Fibroblast of lung (primary cell): ENCODE measurements around the gene LOXHD1. TPM values are rescaled to one million over a fixed set of nuclear protein-coding genes. Genes with fewer than 3 reads are reported as not detected.

Experiments
- DNase-seq, 2 donors: peaks; one replicate each; pipeline versions ENCODE4 v3.0.0 to v3.0.0-alpha.2; 2010; ENCODE audit warnings: low read depth in 2 of 2
- H2AFZ ChIP-seq: 2 replicates; pipeline ENCODE4 v1.5.1; 2012; ENCODE audit warnings: low read length, control low read depth, inconsistent platforms
- H3K27ac ChIP-seq: 2 replicates; pipeline ENCODE4 v1.5.1; 2011; ENCODE audit warnings: low read length, control low read depth; ENCODE audit not compliant: insufficient read depth
- H3K27me3 ChIP-seq: 2 replicates; pipeline ENCODE4 v1.5.1; 2011; ENCODE audit warnings: mild to moderate bottlenecking, low read length; ENCODE audit not compliant: control insufficient read depth, insufficient read depth
- H3K36me3 ChIP-seq: 2 replicates; pipeline ENCODE4 v1.5.1; 2011; ENCODE audit warnings: low read length; ENCODE audit not compliant: control insufficient read depth, insufficient read depth
- H3K4me1 ChIP-seq: 2 replicates; pipeline ENCODE4 v1.5.1; 2011; ENCODE audit warnings: low read length; ENCODE audit not compliant: control insufficient read depth, insufficient read depth; ENCODE audit errors: extremely low read depth
- H3K4me2 ChIP-seq: 2 replicates; pipeline ENCODE4 v1.5.1; 2011; ENCODE audit warnings: low read length, control low read depth; ENCODE audit not compliant: insufficient read depth; ENCODE audit errors: extremely low read depth
- H3K4me3 ChIP-seq, 4 experiments: fragments of 200-600 bp in 1 of 4; sonication (generic) in 1 of 4; replicated peaks in 1 of 4; 2 replicates each; pipeline ENCODE4 v1.5.1; 2011 to 2016; ENCODE audit warnings: low read length in 4 of 4, low read depth in 3 of 4, mild to moderate bottlenecking in 3 of 4, control low read depth in 2 of 4, inconsistent platforms in 1 of 4, mixed read lengths in 1 of 4; ENCODE audit not compliant: insufficient read depth in 1 of 4; ENCODE audit errors: control extremely low read depth in 1 of 4
- H3K79me2 ChIP-seq: 2 replicates; pipeline ENCODE4 v1.5.1; 2012; ENCODE audit warnings: mild to moderate bottlenecking, low read length, inconsistent platforms; ENCODE audit not compliant: control insufficient read depth, insufficient read depth
- H3K9ac ChIP-seq: 2 replicates; pipeline ENCODE4 v1.5.1; 2011; ENCODE audit warnings: mild to moderate bottlenecking, low read length, control low read depth; ENCODE audit not compliant: insufficient read depth
- H3K9me3 ChIP-seq: 2 replicates; pipeline ENCODE4 v1.5.1; 2012; ENCODE audit warnings: low read depth, low read length; ENCODE audit not compliant: control insufficient read depth, insufficient read depth
- H4K20me1 ChIP-seq: 2 replicates; pipeline ENCODE4 v1.5.1; 2011; ENCODE audit warnings: low read length; ENCODE audit not compliant: control insufficient read depth, insufficient read depth; ENCODE audit errors: extremely low read depth
- CTCF ChIP-seq, 2 donors: IDR thresholded peaks in 1 of 2; conservative IDR thresholded peaks in 1 of 2; 1 replicate in 1 of 2; 2 replicates in 1 of 2; pipeline ENCODE4 v1.5.1; 2011 to 2012; ENCODE audit warnings: low read length in 2 of 2, control low read depth in 1 of 2, inconsistent platforms in 1 of 2, low read depth in 1 of 2, mild to moderate bottlenecking in 1 of 2
- EZH2 ChIP-seq: IDR thresholded peaks from 2 replicates; pipeline ENCODE4 v1.5.1; 2012; ENCODE audit warnings: low read length, control low read depth, mild to moderate bottlenecking; ENCODE audit errors: missing control alignments
- polyA plus RNA-seq, 2 donors: library from polyadenylated mRNA; depleted of rRNA in 1 of 2; stranded (reverse) in 1 of 2; unstranded in 1 of 2; fragments of >200 nt; gene quantifications; 2 replicates each; pipeline ENCODE4 v1.2.1, GENCODE V29; 2011 to 2012; ENCODE audit warnings: missing spikeins in 1 of 2
- total RNA-seq: library from RNA; depleted of rRNA; stranded (reverse); fragments of >200 nt; gene quantifications from 2 replicates; pipeline ENCODE4 v1.2.1, GENCODE V29; 2014

Gene LOXHD1
- total and polyA plus RNA-seq, 2 donors (not counting 1 experiment from before 2014, with no cell fraction given): not detected

- Histone ChIP-seq H3K9me3 (no peaks in the 10 kb centered on the region), H3K36me3 (no peaks in the 10 kb centered on the region), H3K27me3 (no peaks in the 10 kb centered on the region), H3K9ac (no peak overlapping the region), H3K4me1 (no peaks in the 10 kb centered on the region), H3K4me3 (no peak overlapping the region), H4K20me1 (no peaks in the 10 kb centered on the region), H2AFZ (no peak overlapping the region), H3K27ac (no peak overlapping the region), H3K79me2 (no peaks in the 10 kb centered on the region), H3K4me2 (no peak overlapping the region)
- TF ChIP-seq CTCF (conservative IDR thresholded peaks at IDR 0.05 in 1 of 2, IDR thresholded peaks at IDR 0.05 in 1 of 2; ENCODE audit: low read depth in 1 of 2, low read length in 2 of 2): no peak
- no peak for TF ChIP-seq EZH2
- no peak for DNase-seq
Measured at GRCh38 chr18:46587600-46587999, 69.4 kb downstream of the LOXHD1 start.

- H3K79me2 ChIP-seq: no peaks in the 10 kb centered on the region
- no peak overlapping the region for H3K4me2 ChIP-seq
- no peaks in the 10 kb centered on the region for H3K36me3 ChIP-seq
- H4K20me1 ChIP-seq: no peaks in the 10 kb centered on the region
- no peaks in the 10 kb centered on the region for H3K9me3 ChIP-seq
- H3K4me3 ChIP-seq: no peak overlapping the region
- no peak overlapping the region for H3K9ac ChIP-seq
- H2AFZ ChIP-seq: no peak overlapping the region
- TF ChIP-seq CTCF (conservative IDR thresholded peaks at IDR 0.05 in 1 of 2, IDR thresholded peaks at IDR 0.05 in 1 of 2; ENCODE audit: low read depth in 1 of 2, low read length in 2 of 2) (no peak), EZH2 (no peak)
- no peak overlapping the region for H3K27ac ChIP-seq
- DNase-seq: no peak
- no peaks in the 10 kb centered on the region for H3K27me3 ChIP-seq
- H3K4me1 ChIP-seq: no peaks in the 10 kb centered on the region
Measured at GRCh38 chr18:46583711-46584110, 73.3 kb downstream of the LOXHD1 start.

- no peak overlapping the region for H3K4me2 ChIP-seq
- H3K27me3 ChIP-seq: no peaks in the 10 kb centered on the region
- no peak overlapping the region for H3K9ac ChIP-seq
- no peaks in the 10 kb centered on the region for H3K36me3 ChIP-seq
- DNase-seq: no peak
- no peaks in the 10 kb centered on the region for H4K20me1 ChIP-seq
- TF ChIP-seq EZH2 (no peak), CTCF (conservative IDR thresholded peaks at IDR 0.05 in 1 of 2, IDR thresholded peaks at IDR 0.05 in 1 of 2; ENCODE audit: low read depth in 1 of 2, low read length in 2 of 2) (no peak)
- H3K4me3 ChIP-seq: no peak overlapping the region
- no peaks in the 10 kb centered on the region for H3K79me2 ChIP-seq
- no peak overlapping the region for H3K27ac ChIP-seq
- H2AFZ ChIP-seq: no peak overlapping the region
- H3K4me1 ChIP-seq: no peaks in the 10 kb centered on the region
- H3K9me3 ChIP-seq: no peaks in the 10 kb centered on the region
Measured at GRCh38 chr18:46581648-46582047, 75.4 kb downstream of the LOXHD1 start.
